MM.1S (cell line): ENCODE results near the gene AANAT.

Source experiments
- EZH2 ChIP-seq: fragments of 300-600 bp; sonication (generic); optimal IDR thresholded peaks from 2 replicates; pipeline ENCODE3; 2017; ENCODE audit warnings: low read depth, mild to moderate bottlenecking, antibody characterized with exemption, low read length, mixed read lengths
- EZH2phosphoT487 ChIP-seq: fragments of 300-600 bp; sonication (generic); IDR thresholded peaks from 2 replicates; pipeline ENCODE4 v1.6.1; 2018; ENCODE audit warnings: antibody characterized with exemption, low read length
- TF ChIP-seq, protein P1 (sequence below): fragments of 300-600 bp; sonication (generic); IDR thresholded peaks from 2 replicates; pipeline ENCODE4 v1.5.1; 2016; ENCODE audit warnings: antibody characterized with exemption, low read length, mixed read lengths

DNA sequence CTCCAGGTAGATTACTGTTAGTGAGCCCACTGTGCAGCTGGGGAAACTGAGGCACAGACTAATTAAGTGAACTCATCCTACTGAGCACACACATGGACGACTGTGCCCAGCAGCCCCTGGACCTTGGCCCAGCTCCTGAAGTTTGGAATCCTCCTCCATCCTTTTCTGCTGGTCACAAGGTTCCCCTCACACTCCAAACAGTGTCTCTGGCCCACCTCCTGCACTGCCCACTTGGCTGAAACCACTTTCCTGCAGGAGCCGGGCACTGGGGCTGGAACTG is 30.2 kb downstream of the AANAT start:
- TF ChIP-seq, protein P1, sequence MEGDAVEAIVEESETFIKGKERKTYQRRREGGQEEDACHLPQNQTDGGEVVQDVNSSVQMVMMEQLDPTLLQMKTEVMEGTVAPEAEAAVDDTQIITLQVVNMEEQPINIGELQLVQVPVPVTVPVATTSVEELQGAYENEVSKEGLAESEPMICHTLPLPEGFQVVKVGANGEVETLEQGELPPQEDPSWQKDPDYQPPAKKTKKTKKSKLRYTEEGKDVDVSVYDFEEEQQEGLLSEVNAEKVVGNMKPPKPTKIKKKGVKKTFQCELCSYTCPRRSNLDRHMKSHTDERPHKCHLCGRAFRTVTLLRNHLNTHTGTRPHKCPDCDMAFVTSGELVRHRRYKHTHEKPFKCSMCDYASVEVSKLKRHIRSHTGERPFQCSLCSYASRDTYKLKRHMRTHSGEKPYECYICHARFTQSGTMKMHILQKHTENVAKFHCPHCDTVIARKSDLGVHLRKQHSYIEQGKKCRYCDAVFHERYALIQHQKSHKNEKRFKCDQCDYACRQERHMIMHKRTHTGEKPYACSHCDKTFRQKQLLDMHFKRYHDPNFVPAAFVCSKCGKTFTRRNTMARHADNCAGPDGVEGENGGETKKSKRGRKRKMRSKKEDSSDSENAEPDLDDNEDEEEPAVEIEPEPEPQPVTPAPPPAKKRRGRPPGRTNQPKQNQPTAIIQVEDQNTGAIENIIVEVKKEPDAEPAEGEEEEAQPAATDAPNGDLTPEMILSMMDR: no peak
- TF ChIP-seq EZH2 (no peak), EZH2phosphoT487 (no peak)
